HepG2 (cell line): ENCODE measurements around the gene CABP4.

Experiments used
- BRD4 ChIP-seq: sonication (generic); formaldehyde crosslinking; IDR thresholded peaks from 2 replicates; pipeline ENCODE4 v1.4.0; 2020; ENCODE audit warnings: missing genetic modification reagents
- FOSL1 ChIP-seq: sonication (generic); formaldehyde crosslinking; IDR thresholded peaks from 2 replicates; pipeline ENCODE4 v1.9.0; 2021; ENCODE audit warnings: missing genetic modification reagents, borderline replicate concordance
- FOXO1 ChIP-seq: sonication (generic); formaldehyde crosslinking; IDR thresholded peaks from 2 replicates; pipeline ENCODE4 v1.4.0; 2020; ENCODE audit warnings: missing genetic modification reagents
- KMT2B ChIP-seq: IDR thresholded peaks from 2 replicates; pipeline ENCODE4 v1.6.1; 2016; ENCODE audit warnings: missing genetic modification reagents, missing compliant biosample characterization
- POLR2AphosphoS5 ChIP-seq: IDR thresholded peaks from 2 replicates; pipeline ENCODE4 v1.6.1; 2012; ENCODE audit warnings: low read depth, low read length
- SRSF1 ChIP-seq: fragments of 200-400 bp; formaldehyde crosslinking; optimal IDR thresholded peaks from 2 replicates; pipeline ENCODE3; 2017; ENCODE audit warnings: mild to moderate bottlenecking, low read depth, low read length, moderate library complexity
- TF ChIP-seq, protein P1 (sequence below): sonication (generic); formaldehyde crosslinking; IDR thresholded peaks from 2 replicates; pipeline ENCODE4 v1.5.0; 2020; ENCODE audit warnings: mild to moderate bottlenecking, missing genetic modification reagents, moderate library complexity

DNA sequence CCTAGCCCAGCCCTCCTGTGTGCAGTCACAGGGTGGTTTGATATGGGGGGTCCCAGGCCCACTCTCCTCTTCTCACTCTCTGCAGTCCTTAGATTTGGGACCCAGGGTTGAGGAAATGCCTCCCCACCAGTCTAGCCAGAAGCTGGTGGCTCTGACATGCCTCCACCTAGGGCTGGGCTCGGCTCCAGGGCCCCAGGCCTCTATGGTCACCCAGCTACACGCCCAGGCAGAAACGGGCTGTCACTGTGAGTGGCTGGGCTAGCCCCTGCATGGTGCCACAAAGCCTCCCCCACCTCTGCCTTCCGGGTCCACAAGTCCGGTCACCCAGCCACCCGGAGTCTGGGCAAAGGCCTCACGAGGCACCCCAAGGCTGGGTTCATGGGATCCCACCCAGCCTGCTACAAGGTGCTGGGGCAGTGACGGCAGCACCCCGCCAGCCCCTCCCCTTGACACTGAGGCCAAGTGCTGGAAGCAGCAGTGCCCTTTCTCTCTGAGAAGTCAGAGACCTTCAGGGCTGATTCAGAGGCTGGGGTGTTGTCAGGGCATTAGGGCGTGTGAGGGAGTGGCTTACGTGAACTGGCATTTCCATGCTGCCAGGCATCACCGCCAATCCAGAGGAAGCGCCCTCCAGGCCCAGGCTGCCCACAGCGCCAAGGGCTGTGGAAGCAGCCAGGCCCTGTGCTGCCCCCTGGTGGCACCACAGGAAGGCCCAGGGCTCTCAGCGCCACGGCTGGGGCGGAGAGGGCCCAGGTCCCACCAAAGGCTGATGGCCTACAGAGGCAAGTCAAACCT is 50.6 kb downstream of the CABP4 start:
- TF ChIP-seq FOSL1 (no peak), BRD4 (CRISPR knock-in tag) (no peak), POLR2AphosphoS5 (no peak), FOXO1 (CRISPR knock-in tag) (no peak), SRSF1 (no peak), KMT2B (CRISPR knock-in tag) (0 out of 2 replicates have a peak, but pooled peaks have one; percentile 41)
- TF ChIP-seq, protein P1, sequence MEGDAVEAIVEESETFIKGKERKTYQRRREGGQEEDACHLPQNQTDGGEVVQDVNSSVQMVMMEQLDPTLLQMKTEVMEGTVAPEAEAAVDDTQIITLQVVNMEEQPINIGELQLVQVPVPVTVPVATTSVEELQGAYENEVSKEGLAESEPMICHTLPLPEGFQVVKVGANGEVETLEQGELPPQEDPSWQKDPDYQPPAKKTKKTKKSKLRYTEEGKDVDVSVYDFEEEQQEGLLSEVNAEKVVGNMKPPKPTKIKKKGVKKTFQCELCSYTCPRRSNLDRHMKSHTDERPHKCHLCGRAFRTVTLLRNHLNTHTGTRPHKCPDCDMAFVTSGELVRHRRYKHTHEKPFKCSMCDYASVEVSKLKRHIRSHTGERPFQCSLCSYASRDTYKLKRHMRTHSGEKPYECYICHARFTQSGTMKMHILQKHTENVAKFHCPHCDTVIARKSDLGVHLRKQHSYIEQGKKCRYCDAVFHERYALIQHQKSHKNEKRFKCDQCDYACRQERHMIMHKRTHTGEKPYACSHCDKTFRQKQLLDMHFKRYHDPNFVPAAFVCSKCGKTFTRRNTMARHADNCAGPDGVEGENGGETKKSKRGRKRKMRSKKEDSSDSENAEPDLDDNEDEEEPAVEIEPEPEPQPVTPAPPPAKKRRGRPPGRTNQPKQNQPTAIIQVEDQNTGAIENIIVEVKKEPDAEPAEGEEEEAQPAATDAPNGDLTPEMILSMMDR (CRISPR knock-in tag) = peak; percentile 98
